Hepatocyte (in vitro differentiated cells): Measurements from ENCODE around the gene FAM107A.
A peak's percentile ranks its signal among the peaks of the same experiment; 100 is the strongest.

Experiments
- EZH2 ChIP-seq: fragments of 200-600 bp; sonication (generic); IDR thresholded peaks from 2 replicates; pipeline ENCODE4 v1.6.1; 2016; ENCODE audit warnings: antibody characterized with exemption, mild to moderate bottlenecking, borderline replicate concordance
- EZH2phosphoT487 ChIP-seq: fragments of 200-600 bp; sonication (generic); IDR thresholded peaks from one replicate; pipeline ENCODE4 v1.6.1; 2018; ENCODE audit warnings: antibody characterized with exemption, mild to moderate bottlenecking, low read depth, moderate library complexity; ENCODE audit not compliant: unreplicated experiment, severe bottlenecking
- TF ChIP-seq, protein P1 (sequence below): fragments of 200-600 bp; sonication (generic); IDR thresholded peaks from 2 replicates; pipeline ENCODE4 v1.5.1; 2016; ENCODE audit warnings: antibody characterized with exemption, mild to moderate bottlenecking; ENCODE audit not compliant: poor library complexity

DNA sequence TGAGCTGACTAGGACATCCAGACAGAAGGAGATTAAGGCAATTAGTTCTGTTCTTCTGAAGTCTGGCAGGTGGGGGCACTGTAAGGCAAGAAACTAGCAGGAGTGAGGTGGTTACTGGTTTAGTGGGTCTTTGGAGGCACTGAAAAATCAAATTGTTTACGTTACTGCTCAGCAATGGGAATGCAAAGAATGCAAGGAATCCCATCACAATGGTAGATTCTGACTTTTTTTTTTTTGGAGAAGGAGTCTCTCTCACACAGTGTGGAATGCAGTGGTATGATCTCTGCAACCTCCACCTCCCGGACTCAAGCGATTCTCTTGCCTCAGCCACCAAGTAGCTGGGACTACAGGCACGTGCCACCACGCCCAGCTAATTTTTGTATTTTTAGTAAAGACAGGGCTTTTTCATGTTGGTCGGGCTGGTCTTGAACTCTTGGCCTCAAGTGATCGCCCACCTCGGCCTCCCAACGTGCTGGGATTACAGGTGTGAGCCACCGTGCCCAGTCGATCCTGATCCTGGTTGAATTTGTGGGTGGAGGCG, 16.4 kb downstream of the FAM107A start:
- TF ChIP-seq, protein P1, sequence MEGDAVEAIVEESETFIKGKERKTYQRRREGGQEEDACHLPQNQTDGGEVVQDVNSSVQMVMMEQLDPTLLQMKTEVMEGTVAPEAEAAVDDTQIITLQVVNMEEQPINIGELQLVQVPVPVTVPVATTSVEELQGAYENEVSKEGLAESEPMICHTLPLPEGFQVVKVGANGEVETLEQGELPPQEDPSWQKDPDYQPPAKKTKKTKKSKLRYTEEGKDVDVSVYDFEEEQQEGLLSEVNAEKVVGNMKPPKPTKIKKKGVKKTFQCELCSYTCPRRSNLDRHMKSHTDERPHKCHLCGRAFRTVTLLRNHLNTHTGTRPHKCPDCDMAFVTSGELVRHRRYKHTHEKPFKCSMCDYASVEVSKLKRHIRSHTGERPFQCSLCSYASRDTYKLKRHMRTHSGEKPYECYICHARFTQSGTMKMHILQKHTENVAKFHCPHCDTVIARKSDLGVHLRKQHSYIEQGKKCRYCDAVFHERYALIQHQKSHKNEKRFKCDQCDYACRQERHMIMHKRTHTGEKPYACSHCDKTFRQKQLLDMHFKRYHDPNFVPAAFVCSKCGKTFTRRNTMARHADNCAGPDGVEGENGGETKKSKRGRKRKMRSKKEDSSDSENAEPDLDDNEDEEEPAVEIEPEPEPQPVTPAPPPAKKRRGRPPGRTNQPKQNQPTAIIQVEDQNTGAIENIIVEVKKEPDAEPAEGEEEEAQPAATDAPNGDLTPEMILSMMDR: peak; percentile 52
- no peak for TF ChIP-seq EZH2phosphoT487
- no peak for TF ChIP-seq EZH2
